ENCODE results near the gene ATP13A5.

ATP13A5 gene

GRCh38 chr3:193378706-193379105 lies at the start of gene ATP13A5:
Gene ATP13A5 (minus strand): TSS chr3:193378753. CDS start chr3:193378725, 28 bp downstream.
- Mint-ChIP-seq H3K27me3 (peaks cover 17% of the 10 kb centered on the region), H3K27ac (no peak within 1 kb of the TSS), H3K4me1 (ENCODE audit: low read depth) (no peaks in the 10 kb centered on the region), H3K4me3 (no peak within 1 kb of the TSS), H3K9me3 (no peaks in the 10 kb centered on the region), H3K36me3 (ENCODE audit: low read depth) (no peaks in the 10 kb centered on the region)
- DNase-seq: no peak

- Mint-ChIP-seq H3K27ac (no peak overlapping the region), H3K9me3 (peaks cover 43% of the 10 kb centered on the region), H3K4me3 (no peak overlapping the region), H3K27me3 (no peaks in the 10 kb centered on the region), H3K4me1 (ENCODE audit: low read depth) (no peaks in the 10 kb centered on the region), H3K36me3 (ENCODE audit: low read depth) (peaks cover 49% of the 10 kb centered on the region)
- DNase-seq: no peak
These were observed 40.2 kb upstream of the ATP13A5 start for GRCh38 chr3:193418576-193419373.

- Mint-ChIP-seq H3K4me1 (ENCODE audit: low read depth) (no peaks in the 10 kb centered on the region), H3K36me3 (ENCODE audit: low read depth) (peaks cover 50% of the 10 kb centered on the region), H3K9me3 (peaks cover 45% of the 10 kb centered on the region), H3K27ac (no peak overlapping the region), H3K27me3 (no peaks in the 10 kb centered on the region), H3K4me3 (no peak overlapping the region)
- no peak for DNase-seq
These were observed 38.1 kb upstream of the ATP13A5 start for GRCh38 chr3:193416629-193417028.

GRCh38 chr3:193407688-193408087 lies 29.1 kb upstream of the ATP13A5 start:
- H3K4me3 Mint-ChIP-seq: no peak overlapping the region
- H3K9me3 Mint-ChIP-seq: no peaks in the 10 kb centered on the region
- no peak overlapping the region for H3K27ac Mint-ChIP-seq
- H3K4me1 Mint-ChIP-seq (ENCODE audit: low read depth): no peaks in the 10 kb centered on the region
- H3K36me3 Mint-ChIP-seq (ENCODE audit: low read depth): no peaks in the 10 kb centered on the region
- no peaks in the 10 kb centered on the region for H3K27me3 Mint-ChIP-seq
- no peak for DNase-seq

- no peak overlapping the region for H3K4me3 Mint-ChIP-seq
- no peak for DNase-seq
- no peaks in the 10 kb centered on the region for H3K27me3 Mint-ChIP-seq
These were observed 28.6 kb upstream of the ATP13A5 start for GRCh38 chr3:193407112-193407511.

GRCh38 chr3:193403307-193403706 lies 24.8 kb upstream of the ATP13A5 start:
- Mint-ChIP-seq H3K27me3 (no peaks in the 10 kb centered on the region), H3K27ac (no peak overlapping the region), H3K4me3 (no peak overlapping the region), H3K36me3 (ENCODE audit: low read depth) (no peaks in the 10 kb centered on the region), H3K9me3 (no peaks in the 10 kb centered on the region), H3K4me1 (ENCODE audit: low read depth) (no peaks in the 10 kb centered on the region)
- no peak for DNase-seq

More at GRCh38 chr3:193407112-193407511, 28.6 kb upstream of the ATP13A5 start:
- Mint-ChIP-seq H3K9me3 (no peaks in the 10 kb centered on the region), H3K36me3 (ENCODE audit: low read depth) (no peaks in the 10 kb centered on the region), H3K4me1 (ENCODE audit: low read depth) (no peaks in the 10 kb centered on the region), H3K27ac (no peak overlapping the region)

- H3K4me1 Mint-ChIP-seq (ENCODE audit: low read depth): no peaks in the 10 kb centered on the region
- H3K9me3 Mint-ChIP-seq: no peaks in the 10 kb centered on the region
- H3K36me3 Mint-ChIP-seq (ENCODE audit: low read depth): no peaks in the 10 kb centered on the region
- no peak overlapping the region for H3K27ac Mint-ChIP-seq
- no peak for DNase-seq
- H3K27me3 Mint-ChIP-seq: no peaks in the 10 kb centered on the region
- no peak overlapping the region for H3K4me3 Mint-ChIP-seq
These were observed 21.8 kb upstream of the ATP13A5 start for GRCh38 chr3:193400304-193400703.

GRCh38 chr3:193396451-193397244 lies 18.1 kb upstream of the ATP13A5 start:
- H3K4me1 Mint-ChIP-seq (ENCODE audit: low read depth): no peaks in the 10 kb centered on the region
- DNase-seq: no peak
- H3K27ac Mint-ChIP-seq: no peak overlapping the region
- H3K36me3 Mint-ChIP-seq (ENCODE audit: low read depth): no peaks in the 10 kb centered on the region
- H3K9me3 Mint-ChIP-seq: no peaks in the 10 kb centered on the region
- no peak overlapping the region for H3K4me3 Mint-ChIP-seq
- no peaks in the 10 kb centered on the region for H3K27me3 Mint-ChIP-seq

GRCh38 chr3:193391902-193392301 lies 13.3 kb upstream of the ATP13A5 start:
- no peaks in the 10 kb centered on the region for H3K9me3 Mint-ChIP-seq

GRCh38 chr3:193389335-193389734 lies 10.8 kb upstream of the ATP13A5 start:
- Mint-ChIP-seq H3K27ac (no peak overlapping the region), H3K9me3 (no peaks in the 10 kb centered on the region), H3K36me3 (ENCODE audit: low read depth) (no peaks in the 10 kb centered on the region), H3K27me3 (peaks cover 8% of the 10 kb centered on the region), H3K4me1 (ENCODE audit: low read depth) (no peaks in the 10 kb centered on the region), H3K4me3 (no peak overlapping the region)
- DNase-seq: no peak

More at GRCh38 chr3:193391902-193392301, 13.3 kb upstream of the ATP13A5 start:
- H3K4me1 Mint-ChIP-seq (ENCODE audit: low read depth): no peaks in the 10 kb centered on the region
- peaks cover 8% of the 10 kb centered on the region for H3K27me3 Mint-ChIP-seq
- no peak for DNase-seq
- no peak overlapping the region for H3K4me3 Mint-ChIP-seq
- no peaks in the 10 kb centered on the region for H3K36me3 Mint-ChIP-seq (ENCODE audit: low read depth)
- H3K27ac Mint-ChIP-seq: no peak overlapping the region

- no peak for DNase-seq
- Mint-ChIP-seq H3K4me1 (ENCODE audit: low read depth) (no peaks in the 10 kb centered on the region), H3K4me3 (no peak overlapping the region), H3K9me3 (no peaks in the 10 kb centered on the region), H3K27ac (no peak overlapping the region), H3K36me3 (ENCODE audit: low read depth) (no peaks in the 10 kb centered on the region), H3K27me3 (peaks cover 8% of the 10 kb centered on the region)
These were observed 9.8 kb upstream of the ATP13A5 start for GRCh38 chr3:193388361-193388760.

GRCh38 chr3:193387596-193387995 lies 9.0 kb upstream of the ATP13A5 start:
- no peaks in the 10 kb centered on the region for H3K9me3 Mint-ChIP-seq
- no peak overlapping the region for H3K27ac Mint-ChIP-seq
- H3K4me1 Mint-ChIP-seq (ENCODE audit: low read depth): no peaks in the 10 kb centered on the region
- DNase-seq: no peak
- peaks cover 8% of the 10 kb centered on the region for H3K27me3 Mint-ChIP-seq
- H3K4me3 Mint-ChIP-seq: no peak overlapping the region
- H3K36me3 Mint-ChIP-seq (ENCODE audit: low read depth): no peaks in the 10 kb centered on the region

GRCh38 chr3:193377591-193377990 lies 962 bp downstream of the ATP13A5 start:
- no peak for DNase-seq
- no peak overlapping the region for H3K4me3 Mint-ChIP-seq

GRCh38 chr3:193375614-193376013 lies 2.9 kb downstream of the ATP13A5 start:
- Mint-ChIP-seq H3K4me1 (ENCODE audit: low read depth) (no peaks in the 10 kb centered on the region), H3K4me3 (no peak overlapping the region), H3K27ac (no peak overlapping the region), H3K27me3 (peaks cover 25% of the 10 kb centered on the region), H3K36me3 (ENCODE audit: low read depth) (no peaks in the 10 kb centered on the region), H3K9me3 (no peaks in the 10 kb centered on the region)
- DNase-seq: no peak

More at GRCh38 chr3:193377591-193377990, 962 bp downstream of the ATP13A5 start:
- Mint-ChIP-seq H3K36me3 (ENCODE audit: low read depth) (no peaks in the 10 kb centered on the region), H3K27me3 (peaks cover 23% of the 10 kb centered on the region), H3K27ac (no peak overlapping the region), H3K4me1 (ENCODE audit: low read depth) (no peaks in the 10 kb centered on the region), H3K9me3 (no peaks in the 10 kb centered on the region)

GRCh38 chr3:193372783-193373182 lies 5.8 kb downstream of the ATP13A5 start:
- Mint-ChIP-seq H3K27me3 (peaks cover 15% of the 10 kb centered on the region), H3K9me3 (no peaks in the 10 kb centered on the region), H3K4me3 (no peak overlapping the region), H3K4me1 (ENCODE audit: low read depth) (no peaks in the 10 kb centered on the region), H3K27ac (no peak overlapping the region), H3K36me3 (ENCODE audit: low read depth) (no peaks in the 10 kb centered on the region)
- no peak for DNase-seq
